Measurements from ENCODE around the gene SZRD1.

DNA sequence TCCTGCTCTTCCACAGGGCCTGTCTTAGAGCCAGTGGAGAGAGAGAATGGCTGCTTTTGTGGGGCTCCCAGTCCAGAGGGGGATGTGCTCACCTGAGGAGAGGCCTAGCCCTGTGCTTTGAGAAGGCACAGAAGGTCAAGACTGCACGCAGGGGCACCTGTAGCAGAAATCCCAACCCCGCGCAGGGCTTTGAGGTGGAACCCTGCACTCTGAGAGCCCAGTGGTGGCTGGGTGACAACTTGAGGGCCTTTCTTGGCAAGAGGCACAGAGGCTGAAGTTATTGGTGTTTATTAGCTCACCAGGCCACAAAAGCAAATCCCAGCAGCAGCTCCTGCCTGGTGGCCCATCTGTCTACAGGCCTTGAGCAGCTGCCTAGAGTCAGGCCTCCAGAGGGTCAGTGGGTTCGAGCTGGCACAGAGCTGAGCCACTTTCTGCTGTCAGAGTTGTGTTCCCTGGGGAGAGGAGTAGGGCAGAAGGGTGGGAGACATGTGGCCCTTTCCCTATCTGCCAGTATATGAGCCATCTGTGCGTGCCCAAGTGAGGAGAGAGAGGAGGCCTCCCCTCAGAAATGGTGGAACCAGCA is 31.4 kb downstream of the SZRD1 start:
- no peak for TF ChIP-seq GATA2 (IDR thresholded peaks at IDR 0.05; ENCODE audit: low read depth, low read length)
- TF ChIP-seq GATA3 (IDR thresholded peaks at IDR 0.05; ENCODE audit: low read depth, low read length), result no peak
